Hepatocyte (in vitro differentiated cells): ENCODE results near the gene RMDN2. TPM values are rescaled to one million over a fixed set of nuclear protein-coding genes. Genes with fewer than 3 reads are reported as not detected.

Experiments used
- DNase-seq: peaks from one replicate; pipeline ENCODE4 v3.0.0-alpha.2; 2016; ENCODE audit warnings: low spot score
- H2AFZ ChIP-seq: fragments of 200-600 bp; sonication (generic); 2 replicates; pipeline ENCODE4 v1.6.0; 2016; ENCODE audit warnings: antibody characterized with exemption, mild to moderate bottlenecking
- H3K27ac ChIP-seq: fragments of 200-600 bp; sonication (generic); 2 replicates; pipeline ENCODE4 v1.5.1; 2016; ENCODE audit warnings: mild to moderate bottlenecking
- H3K27me3 ChIP-seq: fragments of 200-600 bp; sonication (generic); 2 replicates; pipeline ENCODE4 v1.6.1; 2016
- H3K36me3 ChIP-seq: fragments of 200-600 bp; sonication (generic); replicated peaks from 2 replicates; pipeline ENCODE4 v1.5.1; 2016; ENCODE audit warnings: low read depth; ENCODE audit not compliant: insufficient read depth
- H3K4me1 ChIP-seq: fragments of 200-600 bp; sonication (generic); 2 replicates; pipeline ENCODE4 v1.5.1; 2016; ENCODE audit warnings: mild to moderate bottlenecking, moderate library complexity; ENCODE audit not compliant: insufficient read depth
- H3K4me2 ChIP-seq: fragments of 200-600 bp; sonication (generic); 2 replicates; pipeline ENCODE4 v1.6.0; 2016
- H3K4me3 ChIP-seq: fragments of 200-600 bp; sonication (generic); 2 replicates; pipeline ENCODE4 v1.5.1; 2016; ENCODE audit warnings: mild to moderate bottlenecking
- H3K79me2 ChIP-seq: fragments of 200-600 bp; sonication (generic); 2 replicates; pipeline ENCODE4 v1.6.0; 2017; ENCODE audit warnings: mild to moderate bottlenecking
- H3K9me2 ChIP-seq: fragments of 200-600 bp; sonication (generic); replicated peaks from 2 replicates; pipeline ENCODE4 v1.6.0; 2017; ENCODE audit warnings: mild to moderate bottlenecking; ENCODE audit not compliant: insufficient read depth
- H3K9me3 ChIP-seq: fragments of 200-600 bp; sonication (generic); 2 replicates; pipeline ENCODE4 v1.5.1; 2016; ENCODE audit warnings: low read depth, mild to moderate bottlenecking
- H4K20me1 ChIP-seq: fragments of 200-600 bp; sonication (generic); 2 replicates; pipeline ENCODE4 v1.6.0; 2016; ENCODE audit warnings: mild to moderate bottlenecking; ENCODE audit not compliant: insufficient read depth, poor library complexity, severe bottlenecking
- EZH2 ChIP-seq: fragments of 200-600 bp; sonication (generic); IDR thresholded peaks from 2 replicates; pipeline ENCODE4 v1.6.1; 2016; ENCODE audit warnings: antibody characterized with exemption, mild to moderate bottlenecking, borderline replicate concordance
- EZH2phosphoT487 ChIP-seq: fragments of 200-600 bp; sonication (generic); IDR thresholded peaks from one replicate; pipeline ENCODE4 v1.6.1; 2018; ENCODE audit warnings: antibody characterized with exemption, mild to moderate bottlenecking, low read depth, moderate library complexity; ENCODE audit not compliant: unreplicated experiment, severe bottlenecking
- WGBS: methylation state at CpG from one replicate; pipeline ENCODE4 v1.1.6; 2016; ENCODE audit warnings: low lambda C conversion rate; ENCODE audit errors: missing lambda C conversion rate; 5-methylcytosine and 5-hydroxymethylcytosine counted together
- polyA plus RNA-seq: library from polyadenylated mRNA; unstranded; fragments of >200 nt; fragmentation: Nextera tagmentation; extraction: Ambion mirVana; gene quantifications from 2 replicates; pipeline ENCODE4 v1.2.1, GENCODE V29; 2016
- total RNA-seq: library from RNA; depleted of rRNA; stranded (reverse); fragments of >200 nt; gene quantifications from 2 replicates; pipeline ENCODE4 v1.2.3, GENCODE V29; 2014
- TF ChIP-seq, protein P1 (sequence below): fragments of 200-600 bp; sonication (generic); IDR thresholded peaks from 2 replicates; pipeline ENCODE4 v1.5.1; 2016; ENCODE audit warnings: antibody characterized with exemption, mild to moderate bottlenecking; ENCODE audit not compliant: poor library complexity

Gene RMDN2
- total and polyA plus RNA-seq, 2 experiments from 2014 or later = 9.3 to 14.6 TPM

DNA sequence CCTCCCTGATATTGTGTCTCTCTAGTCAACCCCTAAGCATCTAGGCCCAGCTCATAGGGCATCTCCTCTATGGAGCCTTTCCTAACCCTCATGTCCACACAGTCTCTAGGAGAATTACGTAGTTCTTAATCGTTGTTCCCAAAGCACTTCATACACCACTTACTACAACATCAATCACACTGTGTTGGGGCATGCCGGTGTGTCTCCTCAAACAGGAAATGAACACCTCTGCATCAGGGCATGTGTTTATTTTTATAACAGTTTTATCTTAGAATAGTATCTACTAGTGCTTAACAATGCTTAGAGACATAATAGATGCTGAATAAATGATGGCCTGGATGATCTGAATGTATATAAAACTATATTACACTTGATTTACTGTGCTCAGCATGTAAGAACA is 131.1 kb downstream of the RMDN2 start:
- TF ChIP-seq EZH2phosphoT487 (no peak), EZH2 (no peak)
- TF ChIP-seq, protein P1, sequence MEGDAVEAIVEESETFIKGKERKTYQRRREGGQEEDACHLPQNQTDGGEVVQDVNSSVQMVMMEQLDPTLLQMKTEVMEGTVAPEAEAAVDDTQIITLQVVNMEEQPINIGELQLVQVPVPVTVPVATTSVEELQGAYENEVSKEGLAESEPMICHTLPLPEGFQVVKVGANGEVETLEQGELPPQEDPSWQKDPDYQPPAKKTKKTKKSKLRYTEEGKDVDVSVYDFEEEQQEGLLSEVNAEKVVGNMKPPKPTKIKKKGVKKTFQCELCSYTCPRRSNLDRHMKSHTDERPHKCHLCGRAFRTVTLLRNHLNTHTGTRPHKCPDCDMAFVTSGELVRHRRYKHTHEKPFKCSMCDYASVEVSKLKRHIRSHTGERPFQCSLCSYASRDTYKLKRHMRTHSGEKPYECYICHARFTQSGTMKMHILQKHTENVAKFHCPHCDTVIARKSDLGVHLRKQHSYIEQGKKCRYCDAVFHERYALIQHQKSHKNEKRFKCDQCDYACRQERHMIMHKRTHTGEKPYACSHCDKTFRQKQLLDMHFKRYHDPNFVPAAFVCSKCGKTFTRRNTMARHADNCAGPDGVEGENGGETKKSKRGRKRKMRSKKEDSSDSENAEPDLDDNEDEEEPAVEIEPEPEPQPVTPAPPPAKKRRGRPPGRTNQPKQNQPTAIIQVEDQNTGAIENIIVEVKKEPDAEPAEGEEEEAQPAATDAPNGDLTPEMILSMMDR = no peak
- no peak overlapping the region for H2AFZ ChIP-seq
- H3K9me2 ChIP-seq = no peaks in the 10 kb centered on the region
- H3K27ac ChIP-seq = no peak overlapping the region
- no peaks in the 10 kb centered on the region for H3K27me3 ChIP-seq
- H3K4me2 ChIP-seq = no peak overlapping the region
- no peak overlapping the region for H3K4me3 ChIP-seq
- H3K36me3 ChIP-seq = no peaks in the 10 kb centered on the region
- no peaks in the 10 kb centered on the region for H3K79me2 ChIP-seq
- no peaks in the 10 kb centered on the region for H3K4me1 ChIP-seq
- H4K20me1 ChIP-seq = no peaks in the 10 kb centered on the region
- no peaks in the 10 kb centered on the region for H3K9me3 ChIP-seq
- no peak for DNase-seq
- 75% methylated on average over 3 of the region's 3 CpGs for WGBS

DNA sequence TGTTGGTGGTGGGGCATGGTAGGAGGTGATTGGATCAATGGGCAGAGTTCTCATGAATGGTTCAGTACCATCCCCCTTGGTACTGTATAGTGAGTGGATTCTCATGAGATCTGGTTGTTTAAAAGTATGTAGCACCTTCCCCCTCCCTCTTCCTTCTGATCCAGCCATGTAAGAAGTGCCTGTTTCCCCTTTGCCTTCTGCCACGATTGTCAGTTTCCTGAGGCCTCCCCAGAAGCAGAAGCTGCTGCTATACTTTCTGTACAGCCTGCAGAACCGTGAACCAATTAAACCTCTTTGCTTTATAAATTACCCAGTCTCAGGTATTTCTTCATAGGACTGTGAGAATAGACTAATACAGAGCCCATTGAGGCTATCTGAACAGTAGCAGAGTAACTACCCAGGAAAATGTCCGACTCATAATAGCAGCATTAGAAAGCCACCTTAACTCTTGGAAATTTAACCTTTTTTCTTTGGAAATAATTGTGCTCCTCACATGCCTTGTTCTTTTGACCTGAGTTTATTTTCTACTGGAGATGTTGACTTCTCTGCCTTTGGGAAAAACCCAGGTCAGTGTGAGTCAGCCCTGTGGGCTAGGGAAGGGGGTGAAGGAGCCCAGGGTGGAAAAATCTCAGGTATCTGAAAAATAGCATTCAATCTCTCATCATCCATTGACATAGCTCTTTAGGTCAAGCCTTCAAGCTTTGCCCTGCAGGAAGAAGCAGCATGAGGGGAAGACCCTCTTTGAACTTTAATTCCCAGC is 132.7 kb downstream of the RMDN2 start:
- Histone ChIP-seq H3K4me3 (no peak overlapping the region), H2AFZ (no peak overlapping the region), H3K4me2 (no peak overlapping the region), H3K9me2 (no peaks in the 10 kb centered on the region), H3K79me2 (no peaks in the 10 kb centered on the region), H3K27me3 (no peaks in the 10 kb centered on the region), H4K20me1 (no peaks in the 10 kb centered on the region), H3K36me3 (no peaks in the 10 kb centered on the region), H3K27ac (no peak overlapping the region), H3K4me1 (no peaks in the 10 kb centered on the region), H3K9me3 (no peaks in the 10 kb centered on the region)
- no peak for DNase-seq
- no peak for TF ChIP-seq EZH2
- no peak for TF ChIP-seq EZH2phosphoT487
- TF ChIP-seq, protein P1 = no peak
- WGBS = 82% methylated on average over 3 of the region's 3 CpGs

- Histone ChIP-seq H3K4me3 (no peak overlapping the region), H3K79me2 (no peaks in the 10 kb centered on the region), H3K4me1 (no peaks in the 10 kb centered on the region), H2AFZ (no peak overlapping the region), H4K20me1 (no peaks in the 10 kb centered on the region), H3K27ac (no peak overlapping the region), H3K27me3 (no peaks in the 10 kb centered on the region), H3K36me3 (no peaks in the 10 kb centered on the region), H3K9me3 (no peaks in the 10 kb centered on the region), H3K9me2 (no peaks in the 10 kb centered on the region), H3K4me2 (no peak overlapping the region)
- WGBS = 81% methylated on average over 5 of the region's 5 CpGs
- TF ChIP-seq EZH2 = no peak
- TF ChIP-seq EZH2phosphoT487 = no peak
- TF ChIP-seq, protein P1 = no peak
- DNase-seq = no peak
These were observed 135.3 kb downstream of the RMDN2 start for GRCh38 chr2:38060236-38061018.
